GDM1 (cell line): ENCODE data around the gene ASRGL1.
"Not testable (repeated sequence)": the region's sequence is repeated elsewhere in the genome, so short reads cannot be mapped to it uniquely, and the experiment has no call there.

Experiments used
- DNase-seq: peaks from one replicate; lab custom pipeline; 2025; lab: John Stamatoyannopoulos, UW

The ASRGL1 gene

DNA sequence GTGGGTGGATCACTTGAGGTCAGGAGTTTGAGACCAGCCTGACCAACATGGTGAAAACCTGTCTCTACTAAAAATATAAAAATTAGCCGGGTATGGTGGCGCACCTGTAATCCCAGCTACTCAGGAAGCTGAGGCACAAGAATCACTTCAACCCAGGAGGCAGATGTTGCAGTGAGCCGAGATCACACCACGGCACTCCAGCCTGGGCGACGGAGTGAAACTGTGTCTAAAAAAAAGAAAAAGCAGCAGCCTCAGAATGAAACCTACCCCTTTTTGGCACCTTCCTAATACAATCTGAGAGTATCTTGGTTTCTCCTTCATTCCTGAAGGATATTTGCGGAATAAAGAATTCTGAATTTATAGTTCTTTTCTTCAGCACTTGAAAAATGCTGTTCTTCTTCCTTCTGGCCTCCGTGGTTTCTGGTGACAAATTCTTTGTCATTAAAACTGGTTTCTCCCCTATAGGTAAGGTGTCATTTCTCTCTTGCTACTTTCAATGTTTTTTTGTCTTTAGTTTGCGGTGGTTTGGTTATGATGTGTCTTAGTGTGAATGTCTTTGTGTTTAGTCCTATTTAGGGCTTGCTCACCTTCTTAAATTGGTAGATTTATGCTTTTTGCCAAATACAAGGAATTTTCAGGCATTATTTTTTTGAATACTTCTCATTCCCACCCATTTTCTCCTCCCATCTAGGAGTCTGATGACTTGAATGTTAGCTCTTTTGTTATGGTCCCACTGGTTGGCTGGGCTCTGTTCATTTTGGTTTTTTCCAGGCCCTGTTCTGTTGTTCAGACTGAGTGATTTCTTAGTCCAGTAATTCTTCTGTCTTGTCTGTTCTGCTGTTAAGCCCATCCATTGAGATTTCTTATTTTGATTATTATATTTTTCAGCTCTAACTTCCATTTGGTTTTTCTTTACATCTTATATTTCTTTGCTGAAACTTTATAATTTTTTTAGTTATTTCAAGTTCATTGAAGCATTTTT, 15.4 kb downstream of the ASRGL1 start:
- DNase-seq, result no peak

DNA sequence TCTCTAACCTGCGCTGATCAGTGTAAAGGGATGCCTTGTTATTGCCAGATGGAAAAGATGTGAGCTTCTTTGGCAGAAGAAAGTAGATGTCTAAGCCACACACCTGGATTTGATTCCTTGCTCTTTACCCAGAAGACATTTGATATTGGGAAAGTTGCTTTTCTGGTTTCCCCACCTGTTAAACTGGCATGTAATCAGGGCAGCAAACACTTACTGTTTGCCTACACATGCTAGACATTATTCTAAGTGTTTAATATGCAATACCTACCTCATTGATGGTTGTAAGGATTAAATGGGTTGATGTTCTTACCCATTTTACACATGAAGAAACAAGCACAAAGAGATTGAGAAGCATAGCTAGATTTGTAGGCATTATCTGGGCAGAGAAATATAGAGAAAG, 16.6 kb downstream of the ASRGL1 start:
- no peak for DNase-seq

DNA sequence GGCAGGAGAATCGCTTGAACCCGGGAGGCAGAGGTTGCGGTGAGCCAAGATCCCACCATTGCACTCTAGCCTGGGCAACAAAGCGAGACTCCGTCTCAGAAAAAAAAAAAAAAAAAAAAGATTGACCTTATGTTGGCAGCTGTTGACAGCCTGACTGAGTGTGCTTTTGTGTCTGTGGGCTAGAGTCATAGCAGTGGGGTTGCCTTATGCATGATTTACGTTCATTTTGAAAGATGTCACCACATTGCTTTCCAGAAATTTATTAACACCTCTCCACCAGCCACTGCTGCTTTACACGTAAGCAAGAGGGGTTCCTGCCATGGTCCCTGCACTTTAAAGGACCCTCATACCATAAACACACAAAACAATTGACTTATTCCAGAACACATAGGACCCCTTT, 21.0 kb downstream of the ASRGL1 start:
- no peak for DNase-seq

DNA sequence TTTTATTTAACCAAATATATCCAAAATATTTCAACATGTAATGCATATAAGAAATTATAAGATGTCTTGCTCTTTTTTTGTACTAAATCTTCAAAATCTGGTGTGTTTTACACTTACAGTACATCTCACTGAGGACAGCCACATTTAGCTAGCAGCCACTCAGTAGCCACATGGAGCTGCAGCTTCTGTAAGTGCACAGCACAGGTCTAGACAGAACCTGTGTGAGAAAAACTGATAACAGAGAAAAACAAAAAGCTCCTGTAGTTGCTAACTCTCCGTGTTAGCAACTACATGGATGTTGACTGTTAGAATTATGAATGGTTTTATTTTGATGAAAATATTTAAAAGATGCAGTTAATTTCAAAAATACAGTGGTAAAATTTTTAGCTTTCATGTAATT, 22.2 kb downstream of the ASRGL1 start:
- no peak for DNase-seq

- no peak for DNase-seq
Measured at GRCh38 chr11:62360685-62361084, 23.4 kb downstream of the ASRGL1 start.

GRCh38 chr11:62368861-62369477, 31.7 kb downstream of the ASRGL1 start:
- not testable (repeated sequence) for DNase-seq

- DNase-seq, result no peak
Measured at GRCh38 chr11:62370743-62371440, 33.6 kb downstream of the ASRGL1 start.

DNA sequence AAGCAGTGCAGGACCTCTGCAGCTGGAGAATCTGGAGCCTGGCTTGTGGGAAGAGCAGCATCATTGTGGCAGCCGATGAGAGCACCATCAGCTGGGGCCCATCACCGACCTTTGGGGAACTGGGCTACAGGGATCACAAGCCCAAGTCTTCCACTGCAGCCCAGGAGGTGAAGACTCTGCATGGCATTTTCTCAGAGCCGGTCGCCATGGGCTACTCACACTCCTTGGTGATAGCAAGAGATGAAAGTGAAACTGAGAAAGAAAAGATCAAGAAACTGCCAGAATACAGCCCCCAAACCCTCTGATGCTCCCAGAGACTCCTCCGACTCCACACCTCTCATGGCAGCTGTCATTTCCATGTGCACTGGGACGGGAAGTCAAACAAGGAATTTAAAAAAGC, 35.6 kb downstream of the ASRGL1 start:
- no peak for DNase-seq

GRCh38 chr11:62373464-62374119, 36.3 kb downstream of the ASRGL1 start:
- DNase-seq, result no peak

- DNase-seq, result no peak
Measured at GRCh38 chr11:62374801-62375200, 37.6 kb downstream of the ASRGL1 start.

DNA sequence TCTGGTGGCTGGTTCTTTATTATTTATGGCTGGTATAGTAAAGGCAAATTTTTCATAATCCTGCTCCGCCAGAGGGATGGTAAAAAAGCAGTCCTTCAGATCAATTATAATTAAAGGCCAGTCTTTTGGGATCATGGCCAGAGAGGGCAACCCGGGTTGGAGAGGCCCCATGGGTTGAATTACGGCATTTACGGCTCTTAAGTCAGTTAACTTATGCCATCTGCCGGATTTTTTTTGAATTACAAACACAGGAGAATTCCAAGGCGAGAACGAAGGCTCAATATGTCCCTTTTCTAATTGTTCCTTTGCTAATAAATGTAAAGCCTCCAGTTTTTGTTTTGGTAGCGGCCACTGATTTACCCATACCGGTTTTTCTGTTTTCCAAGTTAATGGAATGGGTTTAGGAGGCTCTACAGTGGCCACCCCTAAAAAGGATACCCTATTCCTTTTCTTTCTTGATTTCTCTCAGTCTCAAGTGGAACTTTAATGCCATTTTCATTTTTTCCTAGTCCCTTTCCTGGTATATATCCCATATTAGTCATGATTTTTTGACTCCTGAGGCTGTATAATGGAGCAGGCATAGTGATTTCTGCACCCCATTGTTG, 41.3 kb downstream of the ASRGL1 start:
- not testable (repeated sequence) for DNase-seq

GRCh38 chr11:62379586-62379985, 42.3 kb downstream of the ASRGL1 start:
- DNase-seq, result not testable (repeated sequence)

- DNase-seq, result peak; percentile 45
Measured at GRCh38 chr11:62380821-62381245, 43.6 kb downstream of the ASRGL1 start.

- no peak for DNase-seq
Measured at GRCh38 chr11:62383822-62384221, 46.6 kb downstream of the ASRGL1 start.

DNA sequence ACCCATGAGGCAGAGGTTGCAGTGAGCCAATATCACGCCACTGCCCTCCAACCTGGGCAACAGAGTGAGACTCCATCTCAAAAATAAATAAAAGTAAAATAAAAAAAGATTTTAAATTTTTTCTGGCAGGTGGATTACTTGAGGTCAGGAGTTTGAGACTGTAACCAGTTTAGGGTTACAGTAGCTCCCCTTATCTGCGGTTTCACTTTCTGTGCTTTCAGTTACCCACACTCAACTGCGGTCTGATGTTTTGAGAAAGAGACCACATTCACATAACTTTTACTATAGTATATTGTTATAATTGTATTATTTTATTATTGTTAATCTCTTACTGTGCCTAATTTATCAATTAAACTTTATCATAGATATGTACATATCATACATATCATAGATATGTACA, 48.8 kb downstream of the ASRGL1 start:
- not testable (repeated sequence) for DNase-seq

DNA sequence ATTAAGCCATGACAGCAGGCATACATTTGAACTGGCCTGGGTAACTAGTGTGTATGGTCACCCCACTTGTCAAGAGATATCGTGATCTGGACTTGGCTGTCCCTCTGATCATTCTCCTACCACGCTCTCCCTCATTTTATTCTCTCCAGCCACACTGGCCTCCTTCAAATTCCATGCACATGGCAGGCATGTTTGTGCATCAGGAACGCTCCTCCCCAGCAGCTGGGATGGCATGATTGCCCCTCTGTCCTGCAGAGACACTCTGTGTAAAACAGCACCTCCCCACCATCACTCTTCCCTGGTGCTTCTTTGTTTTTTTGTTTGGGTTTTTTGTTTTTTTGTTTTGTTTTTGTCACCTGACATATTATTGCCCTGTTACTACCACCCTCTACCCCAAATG, 50.1 kb downstream of the ASRGL1 start:
- no peak for DNase-seq

DNA sequence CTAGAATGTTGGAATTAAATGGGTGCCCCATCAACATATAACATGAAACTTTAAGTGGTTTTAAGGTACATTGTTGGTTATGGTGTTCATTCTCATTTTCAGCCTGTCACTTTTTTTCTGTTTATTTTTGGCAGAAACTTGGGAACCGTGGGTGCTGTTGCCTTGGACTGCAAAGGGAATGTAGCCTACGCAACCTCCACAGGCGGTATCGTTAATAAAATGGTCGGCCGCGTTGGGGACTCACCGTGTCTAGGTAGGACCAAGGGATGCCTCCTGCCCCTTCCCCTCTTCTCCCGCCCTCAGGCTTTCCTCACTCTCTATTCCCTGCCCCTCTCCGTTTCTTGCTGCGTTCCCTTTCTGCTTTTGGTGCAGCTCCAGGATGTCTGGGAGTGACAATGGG, 51.8 kb downstream of the ASRGL1 start:
- DNase-seq, result no peak

DNA sequence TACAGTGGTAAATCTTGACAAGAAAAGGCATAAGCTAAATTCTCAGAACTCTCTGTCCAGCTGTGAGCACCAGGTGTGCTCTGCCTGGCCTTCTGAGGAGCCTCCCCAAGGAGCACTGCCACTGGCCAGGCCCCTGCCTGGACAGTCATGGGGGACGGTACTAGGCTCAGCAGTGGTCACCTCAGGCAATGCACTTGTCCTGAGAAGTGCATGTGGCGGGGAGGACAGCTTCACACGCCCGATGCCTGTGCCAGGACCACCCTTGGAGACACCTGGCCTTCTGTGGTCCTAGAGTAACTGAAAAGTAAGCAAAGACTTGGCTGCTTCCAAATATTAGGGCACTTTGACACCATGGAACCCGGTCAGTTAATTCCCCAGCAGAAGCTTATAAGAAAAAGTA, 53.0 kb downstream of the ASRGL1 start:
- no peak for DNase-seq

DNA sequence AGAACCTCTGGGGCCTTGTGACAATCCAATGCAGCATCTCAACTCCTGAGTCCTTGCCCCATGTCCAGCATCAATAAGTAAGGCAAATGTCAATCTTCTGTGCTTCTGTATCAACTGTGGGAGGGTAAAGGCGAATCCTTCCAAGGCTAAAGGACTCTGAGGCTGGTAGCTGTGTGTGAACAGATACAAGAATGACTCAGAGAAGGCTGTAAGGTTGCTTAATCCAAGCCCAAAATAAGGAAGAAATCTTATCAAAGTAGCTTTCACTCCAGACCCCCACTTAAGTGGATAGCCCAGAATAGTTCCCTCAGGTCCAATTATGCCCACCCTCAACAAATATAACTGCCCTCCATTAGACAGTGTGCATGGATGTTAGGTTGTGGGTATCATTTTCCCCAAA, 53.5 kb downstream of the ASRGL1 start:
- no peak for DNase-seq

GRCh38 chr11:62391642-62392425, 54.6 kb downstream of the ASRGL1 start:
- no peak for DNase-seq

DNA sequence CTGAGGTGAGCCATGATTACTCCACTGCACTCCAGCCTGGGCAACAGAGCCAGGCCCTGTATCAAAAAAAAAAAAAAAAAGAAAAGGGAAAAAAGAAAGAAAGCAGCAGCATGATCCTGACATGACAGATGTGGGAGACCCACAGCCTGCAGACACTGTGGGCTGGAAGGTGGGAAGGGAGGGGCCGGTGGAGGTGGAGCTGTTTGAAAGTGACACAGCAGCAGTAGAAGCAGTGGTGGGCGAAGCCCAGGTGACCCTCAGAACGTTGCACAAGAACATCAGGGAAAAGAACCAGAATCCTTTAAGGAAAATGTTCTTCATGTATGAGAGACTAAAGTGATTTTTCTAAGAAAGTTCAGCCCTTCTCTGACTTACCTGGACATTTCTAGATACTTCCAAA, 55.3 kb downstream of the ASRGL1 start:
- DNase-seq, result no peak
